ENCODE data around the gene PTPN22.
"Not testable (repeated sequence)": the region's sequence is repeated elsewhere in the genome, so short reads cannot be mapped to it uniquely, and the experiment has no call there.

Gene PTPN22

DNA sequence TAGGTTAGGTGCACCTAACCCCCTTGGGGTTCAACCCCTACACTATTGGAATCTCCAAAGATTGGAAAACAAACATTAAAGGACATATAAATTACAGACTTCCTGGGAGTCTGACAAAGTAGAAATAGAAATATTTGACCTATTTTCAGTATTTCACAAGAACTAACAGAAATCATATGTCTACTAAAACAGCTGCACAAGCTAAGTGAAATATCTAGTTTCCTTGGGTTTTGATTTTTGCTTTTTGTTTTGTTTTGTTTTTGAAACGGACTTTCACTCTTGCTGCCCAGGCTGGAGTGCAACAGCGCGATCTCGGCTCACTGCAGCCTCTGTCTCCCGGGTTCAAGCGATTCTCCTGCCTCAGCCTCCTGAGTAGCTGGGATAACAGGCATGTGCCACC lies 18.8 kb downstream of the PTPN22 start:
- not testable (repeated sequence) for DNase-seq

- no peak for DNase-seq
Observed at GRCh38 chr1:113850127-113850796, 21.2 kb downstream of the PTPN22 start.

- DNase-seq = no peak
Observed at GRCh38 chr1:113849072-113849471, 22.4 kb downstream of the PTPN22 start.

DNA sequence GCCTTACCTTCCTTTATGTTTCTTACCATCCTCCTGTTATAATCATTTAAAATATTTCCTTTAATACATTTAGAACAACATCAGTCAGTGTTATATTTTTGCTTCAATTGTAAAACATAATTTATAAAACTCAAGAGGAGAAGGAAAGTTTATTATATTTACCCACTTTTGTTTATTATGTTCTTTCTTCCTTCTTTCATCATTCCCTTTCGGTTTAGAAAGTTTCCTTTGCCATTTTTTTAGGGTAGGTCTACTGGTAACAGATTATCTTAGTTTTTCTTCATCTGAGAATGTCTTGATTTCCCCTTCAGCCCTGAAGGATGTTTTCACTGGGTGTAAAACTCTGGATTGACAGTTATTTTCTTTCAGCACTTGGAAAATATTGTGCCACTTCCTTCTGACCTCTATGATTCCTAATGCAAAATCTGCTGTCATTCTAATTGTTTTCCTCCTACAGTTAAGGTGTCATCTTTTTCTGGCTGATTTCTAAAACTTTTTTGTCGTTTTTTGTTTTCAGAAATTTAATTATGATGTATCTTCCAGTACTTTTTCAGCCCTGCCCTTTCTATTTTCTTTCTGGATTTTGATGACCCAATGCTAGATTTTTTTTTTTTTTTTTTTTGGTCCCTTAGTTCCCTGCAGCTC lies 25.0 kb downstream of the PTPN22 start:
- no peak for DNase-seq

DNA sequence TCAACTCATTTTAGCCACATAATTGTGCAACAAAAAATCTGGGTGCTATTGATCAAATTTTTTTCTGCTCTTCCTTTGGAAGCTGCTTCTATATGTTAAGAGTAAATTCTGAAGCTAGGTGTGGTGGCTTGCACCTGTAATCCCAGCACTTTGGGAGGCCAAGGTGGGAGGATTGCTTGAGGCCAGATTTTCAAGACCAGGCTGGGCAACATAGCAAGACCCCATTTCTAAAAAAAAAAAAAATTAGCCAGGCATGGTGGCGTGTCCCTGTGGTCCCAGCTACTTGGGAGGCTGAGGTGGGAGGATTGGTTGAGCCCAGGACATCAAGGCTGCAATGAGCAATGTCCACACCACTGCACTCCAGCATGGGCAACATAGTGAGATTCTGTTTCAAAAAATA lies 35.0 kb downstream of the PTPN22 start:
- no peak for DNase-seq

DNA sequence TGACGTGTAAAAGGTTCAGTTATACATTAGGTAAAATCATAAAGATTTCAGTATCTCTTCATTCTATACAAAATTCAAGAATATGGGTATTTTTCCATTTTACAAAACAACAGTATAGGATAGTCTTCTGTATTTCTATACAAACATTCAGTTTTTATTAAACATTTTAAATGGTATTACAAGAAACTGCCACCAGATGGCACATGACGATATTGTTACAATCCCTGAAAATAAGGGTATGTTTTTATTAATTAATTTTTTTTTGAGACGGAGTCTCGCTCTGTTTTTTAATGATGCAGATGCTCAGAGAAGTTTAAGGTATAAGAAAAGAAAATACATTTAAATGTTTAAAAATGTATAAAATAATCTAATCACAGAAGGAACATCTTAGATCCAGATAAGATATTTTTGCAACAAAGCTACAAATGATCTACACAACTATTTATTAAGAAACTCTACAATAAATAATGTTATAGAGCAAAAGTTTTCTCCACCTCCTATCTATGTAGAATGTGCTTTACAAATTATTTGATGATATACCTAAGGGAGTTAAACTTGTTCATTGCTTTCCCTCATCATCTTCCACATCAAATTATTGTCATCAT lies 35.7 kb downstream of the PTPN22 start:
- peak in 1 of 58 donors; percentile 12 for DNase-seq

DNA sequence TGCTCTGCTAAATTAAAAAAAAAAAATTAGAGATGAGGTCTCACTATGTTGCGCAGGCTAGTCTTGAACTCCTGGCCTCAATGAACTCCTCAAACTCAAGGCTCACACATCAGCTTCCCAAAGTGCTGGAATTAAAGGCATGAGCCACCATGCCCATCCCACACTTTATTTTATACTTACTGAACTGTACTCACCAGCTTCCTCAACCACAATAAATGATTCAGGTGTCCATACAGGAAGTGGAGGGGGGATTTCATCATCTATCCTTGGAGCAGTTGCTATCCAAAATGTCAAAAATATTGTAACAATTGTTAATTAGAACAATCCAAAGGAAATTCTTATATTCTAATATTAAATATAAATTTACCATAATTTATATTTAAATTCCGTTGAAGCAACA lies 36.8 kb downstream of the PTPN22 start:
- DNase-seq = no peak

- no peak for DNase-seq
Observed at GRCh38 chr1:113830039-113830438, 41.5 kb downstream of the PTPN22 start.

DNA sequence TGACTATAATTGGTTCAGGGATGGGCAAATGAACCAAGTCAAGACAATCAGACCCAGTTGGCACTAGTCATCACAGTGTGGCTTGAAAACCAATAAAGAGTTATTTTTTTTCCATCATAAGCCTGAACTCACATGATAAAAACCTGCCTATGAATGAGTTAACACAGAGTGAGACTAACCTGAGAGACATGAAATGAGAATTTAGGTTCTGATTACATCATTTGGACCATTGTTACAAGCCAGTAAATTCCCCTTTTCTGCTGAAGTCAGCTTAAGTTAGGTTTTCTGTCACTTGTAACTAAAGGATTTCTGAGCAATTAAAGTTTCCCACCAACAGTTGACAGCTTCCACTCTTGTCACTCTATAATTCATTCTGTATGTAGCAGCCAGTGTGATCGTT lies 49.6 kb downstream of the PTPN22 start:
- no peak for DNase-seq

GRCh38 chr1:113818578-113818977 lies 52.9 kb downstream of the PTPN22 start:
- DNase-seq = peak in 1 of 58 donors; percentile 9

DNA sequence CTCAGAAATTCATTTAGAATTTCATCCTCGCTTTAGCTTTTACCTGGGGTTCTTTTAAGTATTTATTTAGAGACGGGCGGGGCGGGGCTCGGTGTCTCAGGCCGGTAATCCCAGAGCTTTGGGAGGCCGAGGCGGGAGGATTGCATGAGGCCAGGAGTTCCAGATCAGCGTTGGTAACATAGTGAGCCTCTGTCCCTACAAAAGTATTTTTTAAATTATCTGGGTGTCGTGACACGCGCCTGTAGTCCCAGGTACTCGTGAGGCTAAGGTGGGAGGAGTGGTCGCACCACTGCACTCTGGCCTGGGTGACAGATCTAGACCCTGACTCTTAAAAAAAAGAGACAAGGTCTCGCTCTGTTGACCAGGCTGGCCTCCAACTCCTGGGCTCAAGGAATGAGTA lies 58.3 kb downstream of the PTPN22 start:
- DNase-seq = no peak

DNA sequence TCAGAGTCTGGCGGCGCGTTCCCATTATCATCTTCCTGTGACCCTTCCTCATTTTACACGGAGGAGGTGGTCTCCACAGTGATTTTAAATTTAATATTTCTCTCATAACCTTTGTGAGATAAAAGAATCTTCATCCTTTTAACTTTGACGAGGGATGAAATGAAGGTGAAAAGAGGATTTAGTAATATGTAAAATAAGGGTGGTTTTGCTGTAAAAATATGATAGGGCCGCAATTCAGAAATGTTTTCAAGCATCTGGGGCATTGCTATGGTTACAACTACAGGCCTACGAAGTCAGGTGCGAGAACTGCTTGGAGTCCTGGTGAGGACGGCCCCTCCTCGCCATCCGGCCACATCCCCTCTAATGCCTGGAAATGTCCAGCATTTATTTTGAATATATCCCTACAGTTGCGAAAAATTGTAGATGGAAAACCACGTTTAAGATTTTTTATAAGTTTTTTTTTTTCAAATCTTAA lies 58.8 kb downstream of the PTPN22 start:
- DNase-seq = peak in 10 of 58 donors; percentile 3 to 40 (median 18)

DNA sequence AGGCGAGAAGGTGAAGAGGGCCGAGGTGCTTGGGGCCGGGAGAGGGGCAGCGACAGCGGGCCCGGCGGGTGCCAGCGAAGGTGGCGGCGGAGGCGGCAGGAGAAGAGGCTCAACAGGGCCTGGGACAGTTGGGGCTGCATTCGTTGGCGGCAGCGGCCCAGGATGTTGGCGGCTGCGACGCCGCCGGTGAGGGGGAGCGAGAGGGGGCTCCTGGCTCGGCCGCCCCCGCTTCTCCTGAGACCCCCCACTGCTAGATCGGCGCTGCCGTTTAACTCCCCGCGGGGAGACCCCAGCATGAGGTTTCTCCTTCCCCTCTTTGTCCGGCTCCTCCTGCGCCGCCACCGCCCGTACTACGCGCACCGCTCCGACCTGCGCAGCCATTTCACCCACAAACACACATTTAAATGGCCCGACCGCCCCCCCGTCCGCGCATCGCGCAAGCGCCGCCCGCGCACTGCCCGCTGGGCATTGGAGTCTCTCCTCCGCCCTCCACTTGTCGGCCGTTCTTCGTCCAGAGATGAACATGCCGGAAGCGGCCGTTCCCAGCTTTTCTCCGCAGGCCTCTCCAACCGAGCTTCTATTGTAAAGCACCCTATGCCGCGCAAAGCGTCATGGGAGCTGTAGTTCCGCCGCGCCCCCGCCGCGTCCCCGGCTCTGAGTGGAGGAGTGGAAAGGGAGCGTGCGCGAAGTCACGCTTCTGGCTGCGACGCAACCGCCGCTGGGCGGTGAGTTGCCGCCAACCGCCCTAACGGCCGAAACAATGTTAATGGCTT lies 59.4 kb downstream of the PTPN22 start, which contains the start of gene RSBN1:
TSS of gene RSBN1 (minus strand) at position 589 of the 773 bp plus-strand sequence. CDS start at position 525, 64 bp downstream.
- peak; percentile 91 to 100 (median 99) for DNase-seq

DNA sequence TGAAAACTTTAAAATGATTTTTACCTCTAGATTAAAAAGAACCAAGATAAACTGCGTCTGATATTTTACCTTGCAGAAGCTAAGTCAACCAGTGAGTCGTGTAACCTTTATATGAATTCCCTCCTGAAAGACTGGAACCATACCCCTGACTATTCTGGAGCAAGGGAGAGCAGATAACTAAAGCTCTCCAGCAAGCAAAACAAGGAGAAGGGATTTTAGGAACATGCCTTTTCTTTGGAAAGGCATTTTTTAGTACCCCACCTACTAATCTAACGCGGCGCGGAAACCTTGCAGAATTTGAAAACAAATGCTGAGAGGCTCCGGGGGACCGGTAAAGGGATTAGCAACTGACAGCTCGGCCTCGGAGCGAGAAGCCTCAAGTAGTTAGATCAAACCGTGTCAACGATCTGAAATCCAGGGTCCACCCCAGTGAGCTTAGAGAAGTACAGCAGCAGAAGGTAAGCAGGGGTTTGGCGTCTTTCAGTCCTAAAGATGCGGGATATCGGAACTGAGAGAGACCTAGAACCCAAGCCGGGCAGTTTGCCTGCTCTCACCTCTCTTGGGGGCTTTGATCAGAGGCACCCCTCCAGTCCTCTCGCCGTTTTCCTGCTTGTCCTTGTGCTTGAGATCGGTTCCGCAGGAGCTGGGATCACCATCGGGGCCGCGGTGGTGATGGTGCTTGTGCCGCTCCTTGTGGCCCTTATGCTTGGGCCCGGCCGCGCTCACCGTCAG lies 60.2 kb downstream of the PTPN22 start:
- peak in 27 of 58 donors; percentile 18 to 82 (median 52) for DNase-seq

DNA sequence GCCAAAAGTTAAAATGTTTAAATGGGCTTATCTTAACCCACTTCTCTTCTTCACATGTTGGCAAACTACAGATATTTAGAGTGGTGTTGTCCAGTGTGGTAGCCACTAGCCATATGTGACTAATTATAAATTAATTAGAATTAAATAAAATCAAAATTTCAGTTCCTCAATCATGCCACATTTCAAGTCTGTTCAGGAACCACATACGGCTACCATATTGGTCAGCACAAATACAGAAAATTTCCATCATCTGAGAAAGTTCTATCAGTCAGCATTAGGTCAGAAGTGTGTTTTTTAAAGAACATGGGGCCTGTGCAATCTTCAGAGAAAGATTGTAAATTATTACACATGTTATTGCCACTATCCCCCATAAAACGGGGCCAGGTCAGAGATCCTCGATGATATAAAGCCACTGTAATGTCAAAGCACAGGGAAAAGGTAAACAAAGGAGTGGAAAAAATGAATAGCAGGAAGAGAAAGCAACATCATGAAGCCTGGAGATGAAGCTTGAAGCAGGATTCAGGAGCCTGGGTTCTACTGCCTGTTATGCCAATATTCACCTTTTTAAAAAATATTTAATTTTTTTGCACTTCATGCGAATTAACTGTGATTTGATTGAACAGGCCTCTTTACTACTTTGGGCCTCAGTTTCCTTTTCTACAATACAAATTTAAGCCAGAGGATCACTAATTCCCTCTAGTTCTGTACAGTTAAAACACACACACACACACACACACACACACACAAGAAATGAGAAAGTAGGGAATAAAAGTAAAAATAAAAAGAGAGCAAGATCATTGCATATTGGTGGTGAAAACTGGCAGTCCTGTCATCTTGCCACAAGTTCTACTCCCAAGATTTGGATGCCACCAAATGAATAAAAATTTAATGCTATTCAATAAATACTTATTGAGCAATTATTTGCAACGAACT lies 61.6 kb downstream of the PTPN22 start:
- DNase-seq = no peak

- DNase-seq = no peak
Observed at GRCh38 chr1:113808450-113809195, 62.9 kb downstream of the PTPN22 start.

DNA sequence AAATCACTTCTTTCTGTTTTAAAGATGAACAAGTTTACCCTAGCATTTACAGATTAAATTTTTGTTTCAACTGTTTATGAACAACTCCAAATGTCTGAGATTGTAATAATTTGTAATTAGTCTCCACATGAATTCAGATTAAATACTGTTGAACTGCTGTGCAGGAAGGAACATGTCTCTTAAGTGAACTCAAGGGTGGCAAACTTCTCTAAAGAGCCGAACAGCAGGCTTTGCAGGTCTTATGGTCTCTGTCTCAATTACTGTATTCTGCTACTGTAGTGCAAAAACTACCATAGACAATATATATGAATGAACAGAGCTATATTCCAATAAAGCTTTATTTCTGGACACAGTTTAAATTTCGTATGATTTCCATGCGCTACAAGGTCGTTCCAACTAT lies 65.9 kb downstream of the PTPN22 start:
- DNase-seq = no peak

DNA sequence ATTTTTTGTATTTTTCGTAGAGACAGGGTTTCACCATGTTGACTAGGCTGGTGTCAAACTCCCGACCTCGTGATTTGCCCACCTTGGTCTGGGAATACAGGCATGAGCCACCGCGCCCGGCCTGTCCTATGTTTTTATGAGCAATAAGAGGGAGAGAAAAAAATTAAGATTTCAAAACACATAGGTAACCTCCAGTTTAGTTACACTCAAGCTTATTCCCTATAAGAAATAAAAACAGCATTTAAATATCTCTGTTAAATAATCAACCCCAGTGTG lies 66.3 kb downstream of the PTPN22 start:
- no peak for DNase-seq
